RPMI8226 (cell line): Measurements from ENCODE around the gene ZFC3H1.
"Not testable (repeated sequence)": the region's sequence is repeated elsewhere in the genome, so short reads cannot be mapped to it uniquely, and the experiment has no call there.

Experiments used
- DNase-seq: peaks from one replicate; pipeline ENCODE4 v3.0.0-alpha.2; 2015

Gene ZFC3H1

GRCh38 chr12:71569885-71570284 is 93.8 kb downstream of the ZFC3H1 start:
- DNase-seq, result not testable (repeated sequence)

GRCh38 chr12:71567537-71567936 is 96.1 kb downstream of the ZFC3H1 start:
- DNase-seq, result no peak

DNA sequence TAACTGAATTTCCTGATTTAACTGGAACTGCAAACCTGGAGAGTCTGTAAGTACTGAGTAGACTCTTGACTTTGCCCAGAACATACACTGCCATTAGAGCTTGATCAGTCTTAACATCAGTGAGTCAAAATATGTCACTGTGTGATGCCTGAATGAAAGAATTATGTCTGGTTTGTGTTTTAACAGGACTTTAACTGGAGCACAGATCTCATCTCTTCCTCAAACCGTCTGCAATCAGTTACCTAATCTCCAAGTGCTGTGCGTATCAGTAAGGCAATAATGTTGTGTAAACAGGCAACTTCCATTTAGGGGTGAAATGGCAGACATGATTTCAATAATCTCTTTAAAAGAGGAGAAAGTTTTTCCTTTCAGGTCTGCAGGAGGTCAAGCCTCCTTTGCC is 97.0 kb downstream of the ZFC3H1 start:
- DNase-seq, result no peak

- DNase-seq, result no peak
These were observed 98.1 kb downstream of the ZFC3H1 start for GRCh38 chr12:71565535-71565934.

DNA sequence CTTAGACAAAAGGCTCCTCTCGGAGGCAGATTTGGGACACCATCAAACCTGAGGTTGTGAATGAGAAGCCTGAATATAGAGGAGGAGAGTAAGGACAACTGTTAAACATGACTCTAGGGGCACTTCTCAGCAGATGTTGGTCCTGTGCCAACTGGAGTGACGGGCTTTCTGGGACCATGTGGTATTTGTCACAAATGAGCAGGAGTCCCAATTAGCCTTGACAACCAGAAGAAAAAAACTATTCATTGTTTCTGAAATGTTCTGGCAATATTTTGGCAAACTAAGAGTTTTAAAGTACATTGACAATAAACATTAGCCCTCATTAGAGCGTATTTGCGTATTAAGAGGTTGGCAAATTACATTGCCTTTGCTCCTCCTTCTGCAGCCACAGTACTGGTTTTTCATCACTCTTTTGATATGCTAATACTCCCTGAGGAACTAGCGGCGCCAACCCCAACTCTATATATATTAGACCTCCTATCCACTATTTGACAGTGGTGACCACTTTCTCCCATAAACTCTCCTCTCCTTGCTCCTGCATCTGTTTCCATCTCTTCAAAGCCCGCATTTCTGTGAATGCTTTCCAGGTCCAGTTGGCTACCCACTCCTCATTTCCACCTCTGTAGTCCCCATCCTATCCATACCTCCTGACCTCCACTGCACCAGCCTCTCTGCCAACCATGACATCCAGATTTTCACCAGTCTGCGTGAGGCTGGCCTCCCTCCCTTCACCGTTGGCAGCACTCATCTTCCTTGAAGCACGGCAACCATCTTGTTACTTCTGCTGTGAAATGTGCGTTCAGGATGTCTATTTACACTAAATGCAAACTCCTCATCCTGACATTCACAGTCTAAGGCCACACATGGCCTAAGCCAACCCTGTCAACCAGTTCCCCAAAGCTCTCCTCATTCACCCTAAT is 100.7 kb downstream of the ZFC3H1 start:
- no peak for DNase-seq
